Effector CD4-positive, alpha-beta T cell (primary cell): Measurements from ENCODE around the gene LNPK.
"Not testable (repeated sequence)": the region's sequence is repeated elsewhere in the genome, so short reads cannot be mapped to it uniquely, and the experiment has no call there.

Source experiments
- DNase-seq: peaks from one replicate; pipeline ENCODE4 v3.0.0-alpha.2; 2020
- total RNA-seq: gene quantifications from one replicate; lab custom pipeline; 2026; lab: John Stamatoyannopoulos, UW

The LNPK gene, protein sequence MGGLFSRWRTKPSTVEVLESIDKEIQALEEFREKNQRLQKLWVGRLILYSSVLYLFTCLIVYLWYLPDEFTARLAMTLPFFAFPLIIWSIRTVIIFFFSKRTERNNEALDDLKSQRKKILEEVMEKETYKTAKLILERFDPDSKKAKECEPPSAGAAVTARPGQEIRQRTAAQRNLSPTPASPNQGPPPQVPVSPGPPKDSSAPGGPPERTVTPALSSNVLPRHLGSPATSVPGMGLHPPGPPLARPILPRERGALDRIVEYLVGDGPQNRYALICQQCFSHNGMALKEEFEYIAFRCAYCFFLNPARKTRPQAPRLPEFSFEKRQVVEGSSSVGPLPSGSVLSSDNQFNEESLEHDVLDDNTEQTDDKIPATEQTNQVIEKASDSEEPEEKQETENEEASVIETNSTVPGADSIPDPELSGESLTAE
- 50.5 reads per million, percentile 68 among the genes with 10 or more reads in this experiment for total RNA-seq

DNA sequence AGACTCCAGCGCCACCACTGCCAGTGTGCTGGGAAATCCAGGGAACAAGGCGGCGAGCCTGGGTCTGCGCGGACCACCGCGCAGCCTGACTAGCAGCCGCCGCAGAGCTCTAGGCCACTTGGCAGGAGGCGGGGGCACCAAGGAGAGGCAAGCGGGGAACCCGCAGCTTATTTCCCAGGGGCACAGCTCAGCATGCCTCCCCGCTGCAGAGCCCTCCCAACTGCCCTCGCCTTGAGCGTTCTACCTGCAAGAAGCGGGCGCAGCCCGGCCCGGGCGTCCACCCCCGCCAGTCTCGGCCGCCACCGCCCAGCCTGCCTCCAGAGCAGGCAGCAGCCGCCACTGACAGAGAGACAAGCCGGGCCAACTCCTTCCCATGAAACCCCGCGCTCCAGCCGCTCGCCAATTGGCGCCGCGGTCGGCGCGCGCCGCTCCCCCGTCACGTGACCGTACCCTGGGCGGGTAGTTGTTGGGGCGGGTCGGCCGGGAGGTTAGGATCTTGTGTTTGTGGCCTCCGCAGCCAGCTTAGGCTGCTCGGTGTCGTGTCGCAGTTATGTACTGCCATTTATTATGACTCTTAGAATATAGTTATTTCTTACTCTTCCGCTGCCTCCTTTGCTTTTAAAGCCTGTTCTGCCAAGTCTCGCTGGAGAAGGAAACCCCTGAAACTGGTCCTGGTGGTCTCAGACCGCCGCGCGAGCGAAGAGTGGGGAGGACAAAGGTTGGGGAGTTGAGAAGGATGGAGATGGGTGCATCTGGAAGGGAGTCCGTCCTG, at the start of gene LNPK:
LNPK (minus strand) TSS at position 352 of the 772 bp plus-strand sequence. CDS start 6,683 bp downstream, outside the sequence.
- DNase-seq, result peak; percentile 88

DNA sequence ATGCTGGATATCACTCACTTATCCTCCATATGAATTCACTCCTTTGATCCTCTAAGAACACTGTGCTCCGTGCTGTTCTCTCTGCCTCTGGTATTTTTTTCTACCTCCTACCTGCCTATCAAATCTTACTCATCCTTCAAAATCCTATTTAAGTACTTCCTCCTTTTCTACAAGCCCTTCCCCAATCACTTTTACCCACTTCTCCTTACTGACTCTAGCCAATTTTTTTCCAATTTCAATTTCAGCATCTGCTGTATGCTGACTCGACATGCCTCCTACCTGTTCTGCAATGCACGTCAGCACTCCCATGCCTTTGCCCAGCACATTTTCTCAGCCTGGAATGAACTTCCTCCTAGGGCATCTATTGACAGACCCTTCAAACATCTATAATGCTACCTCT, 37.3 kb upstream of the LNPK start:
- no peak for DNase-seq

DNA sequence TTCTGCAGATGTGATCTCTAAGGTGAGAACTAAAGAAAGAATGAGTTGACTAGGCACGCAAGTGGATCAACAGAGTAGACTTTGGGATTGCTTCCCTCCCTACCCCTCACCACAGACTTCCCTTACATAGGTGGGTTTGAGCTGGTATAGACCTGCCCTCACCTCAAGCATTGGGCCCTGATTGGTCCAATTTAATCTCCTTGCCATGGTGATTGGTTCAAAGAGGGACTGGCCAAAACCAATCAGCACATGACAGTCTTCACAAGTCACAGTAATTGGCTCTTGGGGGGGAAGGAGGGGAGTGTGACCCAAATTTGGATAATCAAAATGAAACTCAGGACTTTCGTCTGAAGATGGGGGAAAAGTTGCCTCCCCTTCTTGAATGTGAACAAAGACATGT, 36.6 kb upstream of the LNPK start:
- no peak for DNase-seq

DNA sequence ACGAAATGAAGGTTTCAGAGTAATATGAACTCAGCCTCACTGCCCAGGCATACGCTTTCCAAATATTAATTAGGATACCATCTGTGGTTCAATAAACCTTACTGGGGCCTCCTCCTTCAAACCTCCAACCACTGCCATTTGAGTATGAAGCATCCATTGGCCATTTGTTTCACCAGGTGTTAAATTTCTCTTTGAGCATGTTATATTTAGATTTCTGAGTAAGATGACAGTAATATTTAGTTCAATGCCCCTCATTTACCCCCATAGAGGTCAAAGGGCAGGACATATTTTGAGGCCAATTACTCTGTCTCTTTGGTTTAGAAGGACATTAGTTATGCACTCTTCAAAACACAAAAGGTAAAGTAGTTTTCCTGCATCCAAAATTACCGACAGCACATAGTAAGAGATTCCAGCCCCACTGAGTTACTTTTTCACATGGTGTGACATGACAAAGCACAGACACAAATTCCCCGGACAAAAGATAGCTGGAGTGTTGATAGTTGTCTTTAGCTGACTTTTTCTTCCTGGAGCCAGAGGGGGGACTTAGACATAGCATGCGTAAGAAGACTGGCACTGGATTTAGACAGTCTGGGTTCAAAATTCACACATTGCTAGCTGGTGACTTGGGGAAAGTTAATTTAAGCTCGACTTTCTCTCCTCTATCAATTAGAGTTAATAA, 33.1 kb upstream of the LNPK start:
- no peak for DNase-seq

DNA sequence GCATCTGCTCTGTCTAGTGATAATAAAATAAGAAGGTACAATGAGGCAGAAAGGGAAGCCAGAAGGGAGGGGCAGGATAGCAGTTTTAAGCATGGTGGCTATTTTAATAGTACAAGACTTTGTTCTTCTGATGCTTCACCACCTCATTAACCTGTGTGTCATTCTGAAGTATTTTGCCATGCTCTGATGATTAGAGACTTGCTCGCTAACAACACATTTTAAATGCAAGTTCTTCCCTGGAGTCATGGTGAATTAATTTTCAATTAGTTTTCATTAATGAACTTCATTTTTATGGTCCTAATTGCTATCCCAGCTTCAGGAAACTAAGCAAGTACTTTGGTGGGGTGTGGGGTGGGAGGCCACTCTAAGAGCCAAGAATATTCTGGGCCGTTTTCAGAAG, 25.7 kb upstream of the LNPK start:
- no peak for DNase-seq

DNA sequence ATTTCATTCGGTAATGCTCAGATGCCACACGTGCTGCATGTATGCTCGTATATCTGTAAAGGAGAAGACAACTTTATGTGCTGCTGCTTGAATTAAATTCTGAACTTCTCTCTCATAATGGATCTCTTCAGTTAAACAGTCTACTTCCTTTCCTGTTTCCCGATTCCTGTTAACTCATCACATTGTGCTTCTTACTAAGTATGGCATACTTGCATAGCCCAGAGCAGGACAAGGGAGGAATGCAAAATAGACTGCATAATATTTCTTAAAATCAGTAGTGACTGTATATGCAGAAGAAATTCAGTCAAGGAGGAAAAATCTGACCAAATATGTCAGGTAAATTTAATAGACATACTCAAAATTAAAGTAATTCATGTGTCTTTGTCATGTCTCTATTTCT, 23.9 kb upstream of the LNPK start:
- no peak for DNase-seq

DNA sequence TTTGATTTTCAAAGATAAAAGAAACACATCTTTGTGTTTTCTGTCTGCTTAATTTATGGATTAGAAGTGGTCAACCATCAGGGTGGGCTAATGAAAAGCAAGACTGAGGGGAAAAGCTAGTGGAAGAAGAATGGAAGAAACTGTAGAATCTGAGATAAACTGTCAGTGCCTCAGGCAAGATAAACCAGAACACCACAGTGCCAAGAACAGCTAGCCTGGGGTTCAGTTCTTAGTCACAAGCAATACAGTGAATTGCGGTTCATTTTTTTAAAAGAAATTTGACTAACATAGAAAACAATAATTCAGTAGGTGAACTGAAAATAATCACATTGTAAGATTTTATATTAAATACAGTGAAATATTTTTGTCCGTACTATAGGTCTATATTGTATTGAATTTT, 22.0 kb upstream of the LNPK start:
- no peak for DNase-seq

DNA sequence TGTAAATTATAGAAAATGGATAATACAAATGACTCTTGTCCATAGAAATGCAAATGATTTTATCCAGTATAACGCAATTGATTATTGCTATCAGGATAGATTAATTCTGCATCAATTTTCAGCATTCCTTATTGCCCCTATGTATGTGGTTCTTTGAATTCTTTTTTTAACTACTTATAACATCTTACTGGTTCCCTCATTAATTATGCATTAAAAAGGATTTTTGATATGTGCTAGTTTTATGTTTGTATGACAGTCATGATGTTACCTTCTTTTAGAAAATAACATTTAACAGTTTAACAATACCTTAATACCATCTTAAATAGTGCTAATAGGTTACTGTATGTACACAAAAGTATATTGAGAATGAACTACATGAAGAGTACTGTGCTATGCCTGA, 20.0 kb upstream of the LNPK start:
- no peak for DNase-seq

DNA sequence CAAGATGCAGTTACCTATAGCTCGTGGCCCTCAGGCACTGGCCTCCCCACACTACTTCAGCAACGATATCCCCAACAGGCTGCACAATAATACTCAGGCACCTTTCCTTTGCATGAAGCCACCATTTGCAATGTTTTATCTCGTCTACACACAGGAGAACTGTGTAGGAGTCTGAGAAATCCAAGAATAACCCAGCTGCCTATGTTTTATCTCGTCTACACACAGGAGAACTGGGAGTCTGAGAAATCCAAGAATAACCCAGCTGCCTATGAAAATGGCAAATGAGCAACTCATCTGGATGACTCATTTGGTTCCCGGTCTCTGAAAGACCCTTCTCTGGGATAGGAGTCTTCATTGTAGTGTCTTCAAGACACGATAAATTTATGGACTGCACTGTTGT, 18.3 kb upstream of the LNPK start:
- no peak for DNase-seq

DNA sequence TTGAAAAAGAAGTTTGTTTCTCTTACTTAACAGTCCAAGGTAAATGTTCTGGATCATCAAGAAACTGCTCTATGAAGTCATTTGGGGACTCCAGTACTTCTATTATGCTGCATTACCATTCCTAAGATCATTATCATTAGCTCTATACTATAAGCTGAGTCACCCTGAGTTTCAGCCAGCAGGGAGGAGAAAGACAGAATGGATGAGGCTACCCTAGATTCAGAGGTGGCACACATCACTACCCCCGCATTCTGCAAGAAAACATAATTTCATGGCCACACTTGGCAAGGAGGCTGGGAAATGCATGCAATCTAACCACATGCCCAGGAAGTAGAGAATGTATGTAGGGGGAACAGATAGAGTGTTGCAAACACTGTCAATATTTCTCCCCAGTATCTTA, 16.6 kb upstream of the LNPK start:
- no peak for DNase-seq

DNA sequence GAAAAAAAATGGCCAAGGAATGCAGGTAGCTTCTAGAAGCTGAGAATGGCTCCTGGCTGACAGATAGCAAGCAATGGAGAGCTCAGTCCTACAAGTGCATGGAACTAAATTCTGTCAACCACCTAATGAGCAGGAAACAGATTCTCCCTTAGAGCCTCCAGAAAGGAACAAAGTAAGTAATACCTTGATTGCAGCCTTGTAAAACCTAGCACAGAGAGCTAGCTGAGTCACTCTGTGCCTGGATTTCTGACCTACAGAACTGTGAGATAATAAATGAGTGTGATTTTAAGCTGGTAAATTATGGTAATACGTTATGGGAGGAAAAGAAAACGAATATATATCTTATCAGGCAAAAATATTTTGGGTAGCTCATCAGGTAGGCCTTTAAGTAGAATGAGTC, 7.4 kb upstream of the LNPK start:
- DNase-seq, result no peak

DNA sequence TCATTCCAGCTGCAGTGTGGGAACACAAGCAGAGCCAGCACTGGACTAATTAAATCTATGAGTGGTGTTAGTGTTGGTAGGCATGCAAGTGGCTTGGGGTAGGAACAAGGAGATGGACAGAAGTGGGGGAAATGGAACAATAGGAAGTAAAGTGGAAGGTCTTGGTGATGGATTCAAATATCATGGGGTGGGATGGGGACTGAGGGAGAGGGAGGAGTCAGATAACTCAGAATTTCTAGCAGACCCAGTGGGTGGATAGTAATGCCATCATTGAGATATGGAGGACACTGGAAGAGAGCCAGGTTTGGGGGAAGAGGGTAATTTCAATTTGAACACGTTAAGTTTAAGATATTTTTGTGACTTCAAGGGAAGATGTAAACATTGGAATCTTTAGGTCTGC, 2.9 kb upstream of the LNPK start:
- DNase-seq, result no peak

DNA sequence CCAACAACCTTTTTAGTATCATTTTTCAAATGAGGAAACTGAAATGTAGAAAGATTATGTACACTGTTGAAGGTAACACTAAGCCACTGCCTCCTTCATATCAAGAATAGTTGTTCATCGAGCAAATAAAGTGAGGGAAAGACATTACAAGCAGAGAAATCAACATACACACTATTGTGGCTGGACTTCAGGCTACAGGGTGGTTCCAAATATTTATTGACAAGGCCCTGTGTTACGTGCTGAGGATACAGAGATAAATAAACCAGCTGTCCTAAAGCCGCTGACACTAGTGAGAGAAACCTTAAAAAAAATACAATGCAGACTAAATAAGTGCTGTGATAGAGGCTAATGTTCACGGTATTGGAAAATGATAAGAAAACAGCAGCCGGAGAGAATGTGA, 1.9 kb upstream of the LNPK start:
- no peak for DNase-seq

DNA sequence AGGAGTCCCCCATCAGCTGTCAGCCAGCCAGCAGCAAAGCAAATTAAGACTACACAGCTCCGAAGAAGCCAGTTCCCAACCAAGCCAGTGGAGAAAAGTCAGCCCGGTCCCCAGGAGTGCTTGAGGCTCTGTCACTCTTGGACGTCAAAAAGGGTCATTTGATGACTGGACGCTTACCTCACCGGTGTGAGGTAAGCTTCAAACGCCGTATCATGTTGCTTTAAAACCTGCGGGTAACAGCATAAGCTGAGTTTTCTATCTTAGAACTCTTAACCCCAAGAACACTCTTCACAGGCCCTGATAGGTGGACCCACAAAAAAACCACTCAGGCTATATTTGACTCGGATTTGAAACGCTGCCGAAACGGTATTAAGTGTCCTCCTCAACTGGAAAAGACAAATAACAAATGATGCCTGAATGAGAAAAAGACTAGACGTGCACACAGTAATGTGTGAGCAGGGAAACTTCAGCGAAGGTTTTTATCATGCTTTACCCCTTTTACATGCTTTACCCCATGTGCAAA, 682 bp upstream of the LNPK start:
- no peak for DNase-seq

DNA sequence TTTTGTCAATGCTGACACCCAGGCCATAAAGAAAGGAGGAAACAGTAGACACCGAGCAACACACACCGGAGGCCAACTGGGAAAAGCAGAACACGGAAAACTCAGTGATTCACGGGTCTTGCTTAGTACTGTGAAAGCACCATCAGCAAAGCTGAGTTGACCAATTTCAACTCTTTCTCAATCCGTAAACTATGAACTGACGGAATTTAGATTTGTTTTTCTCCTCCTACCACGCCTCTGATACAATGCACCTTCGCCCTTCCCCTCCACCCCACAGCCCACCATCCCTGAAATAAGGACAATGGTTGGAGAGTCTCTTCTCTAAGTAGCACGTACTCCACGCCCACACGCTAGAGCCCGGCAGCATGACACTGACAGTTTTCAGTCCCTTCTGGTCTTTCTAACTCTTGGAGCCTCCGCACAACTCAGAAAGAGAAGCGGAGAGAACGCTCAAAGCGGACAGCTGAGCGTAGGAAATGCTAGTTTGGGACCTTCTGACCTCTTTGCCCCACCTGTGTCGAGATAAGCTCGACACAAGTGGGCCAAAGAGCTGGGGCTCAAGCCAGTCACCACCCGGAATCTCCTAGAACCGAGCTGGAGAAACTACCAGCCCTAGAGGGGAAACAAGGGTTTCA, 669 bp downstream of the LNPK start:
- peak; percentile 15 for DNase-seq

DNA sequence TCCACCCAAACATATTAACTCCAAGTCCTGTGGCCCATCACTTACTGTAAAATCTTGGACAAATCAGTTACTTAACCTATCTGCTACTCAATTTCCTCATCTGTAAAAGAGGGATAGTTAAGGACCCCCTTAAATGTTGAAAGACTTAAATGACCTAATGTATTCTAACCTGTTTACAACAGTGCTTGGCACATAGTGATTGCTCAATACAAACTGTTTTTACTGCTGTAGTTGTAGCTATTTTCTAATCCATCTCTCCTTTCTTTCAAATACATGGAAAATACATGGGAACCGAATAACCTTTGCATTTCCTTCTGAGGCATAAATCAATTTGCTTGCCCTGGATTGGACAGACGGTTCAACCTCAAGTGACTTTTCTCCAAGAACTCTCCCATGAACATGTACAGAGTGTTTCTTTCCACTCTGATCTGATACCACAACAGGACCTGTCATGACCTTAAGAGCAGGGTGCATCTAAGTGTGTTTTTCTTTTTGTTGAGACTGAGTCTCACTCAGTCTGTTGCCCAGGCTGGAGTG, 2.7 kb downstream of the LNPK start:
- DNase-seq, result no peak

DNA sequence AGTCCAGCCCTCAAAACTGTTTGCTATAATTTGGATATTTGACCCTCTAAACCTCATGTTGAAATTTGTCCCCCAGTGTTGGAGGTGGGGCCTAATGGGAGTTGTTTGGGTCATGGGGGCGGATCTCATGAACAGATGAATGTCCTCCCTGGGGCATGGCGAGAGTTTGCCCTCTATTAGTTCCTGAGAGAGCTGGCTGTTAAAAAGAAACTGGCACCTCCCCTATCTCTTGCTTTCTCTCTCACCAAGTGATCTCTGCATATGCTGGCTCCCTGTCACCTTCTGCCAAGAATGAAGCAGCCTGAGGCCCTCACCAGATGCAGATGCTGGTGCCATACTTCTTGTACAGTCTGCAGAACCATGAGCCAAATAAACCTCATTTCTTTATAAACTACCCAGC, 12.0 kb downstream of the LNPK start:
- no peak for DNase-seq

DNA sequence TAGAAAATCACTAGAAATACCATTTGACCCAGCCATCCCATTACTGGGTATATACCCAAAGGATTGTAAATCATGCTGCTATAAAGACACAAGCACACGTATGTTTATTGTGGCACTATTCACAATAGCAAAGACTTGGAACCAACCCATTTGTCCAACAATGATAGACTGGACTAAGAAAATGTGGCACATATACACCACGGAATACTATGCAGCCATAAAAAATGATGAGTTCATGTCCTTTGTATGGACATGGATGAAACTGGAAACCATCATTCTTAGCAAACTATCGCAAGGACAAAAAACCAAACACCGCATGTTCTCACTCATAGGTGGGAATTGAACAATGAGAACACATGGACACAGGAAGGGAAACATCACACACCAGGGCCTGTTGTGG, 14.9 kb downstream of the LNPK start:
- not testable (repeated sequence) for DNase-seq

DNA sequence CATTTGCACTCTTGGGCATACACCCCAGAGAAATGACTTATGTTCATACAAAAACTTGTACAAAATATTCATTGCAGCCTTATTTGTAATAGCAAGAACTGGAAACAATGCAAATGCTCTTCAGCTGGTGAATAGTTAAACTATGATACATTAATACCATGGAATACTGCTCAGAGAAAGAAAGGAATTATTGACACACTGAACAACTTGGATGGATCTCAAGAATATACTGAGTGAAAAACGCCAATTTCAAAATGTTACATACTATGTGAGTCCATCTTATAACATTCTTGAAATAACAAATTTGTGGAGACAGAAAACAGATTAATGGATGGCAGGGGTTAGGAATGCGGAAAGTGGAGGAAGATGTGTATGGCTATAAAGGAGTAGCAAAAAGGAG, 17.2 kb downstream of the LNPK start:
- no peak for DNase-seq

DNA sequence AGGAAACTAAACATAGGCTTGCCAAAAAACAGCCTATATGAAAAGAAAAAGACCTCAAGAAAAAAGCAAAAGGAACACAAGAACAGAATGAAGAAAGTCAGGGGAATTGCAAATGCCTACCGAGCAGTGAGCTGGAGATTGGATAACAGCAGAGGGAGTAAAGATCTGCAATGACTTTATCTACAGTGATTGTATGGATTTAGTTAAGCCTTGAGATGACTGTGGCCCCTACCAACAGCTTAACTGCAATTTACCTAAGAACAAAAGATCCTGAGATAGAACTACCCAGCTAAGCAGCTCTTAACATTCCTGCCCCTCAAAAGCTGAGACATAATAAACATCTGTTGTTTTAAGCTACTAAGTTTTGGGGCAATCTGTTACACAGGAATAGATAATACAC, 20.5 kb downstream of the LNPK start:
- DNase-seq, result no peak

DNA sequence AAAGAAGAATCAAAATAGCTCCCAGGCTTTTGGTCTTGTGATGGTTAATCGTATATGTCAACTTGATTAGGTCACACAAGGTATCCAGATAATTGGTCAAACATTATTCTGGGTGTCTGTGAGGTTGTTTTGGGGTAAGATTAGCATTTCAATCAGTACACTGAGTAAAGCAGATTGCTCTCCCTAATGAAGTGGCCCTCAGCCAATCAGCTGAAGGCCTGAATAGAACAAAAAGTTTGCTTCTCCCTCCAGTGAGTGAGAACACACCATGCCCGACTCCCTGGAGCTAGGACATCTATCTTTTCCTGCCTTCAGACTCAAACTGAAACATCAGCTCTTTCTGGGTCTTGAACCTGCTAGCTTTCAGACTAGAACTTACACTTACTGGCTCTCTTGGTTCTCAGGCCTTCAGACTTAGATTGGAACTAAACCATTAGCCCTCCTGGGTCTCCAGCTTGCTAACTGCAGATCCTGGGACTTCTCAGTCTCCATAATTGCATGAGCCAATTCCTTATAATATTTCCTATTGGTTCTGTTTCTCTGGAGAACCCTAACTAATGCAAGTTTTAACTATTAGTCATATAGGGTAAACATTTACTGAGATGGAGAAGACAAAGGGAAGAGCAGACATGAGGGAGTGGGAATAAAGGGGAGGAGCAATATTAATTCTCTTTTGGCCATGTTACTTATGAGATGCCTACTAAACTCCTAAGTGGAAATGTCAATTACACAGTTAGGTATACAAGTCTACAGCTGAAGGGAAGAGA, 25.5 kb downstream of the LNPK start:
- no peak for DNase-seq

DNA sequence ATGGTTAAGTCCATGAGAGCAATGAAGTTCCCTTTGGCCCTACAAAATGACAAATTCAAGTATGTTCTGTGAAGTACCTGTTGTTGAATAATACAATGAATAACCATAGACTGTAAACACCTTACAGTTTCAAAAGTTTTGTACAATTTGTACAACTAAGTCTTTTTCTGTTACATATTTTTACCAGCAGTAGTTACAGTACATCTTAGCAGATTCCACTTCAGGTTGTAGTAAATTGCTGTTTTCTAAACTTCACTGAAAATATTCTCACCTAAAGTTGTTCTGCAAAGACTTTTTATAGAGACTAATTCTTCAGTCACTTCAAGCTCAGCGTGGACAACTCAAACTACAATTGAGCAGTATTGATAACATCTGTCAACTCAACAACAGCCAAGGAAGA, 28.7 kb downstream of the LNPK start:
- no peak for DNase-seq
